HCEC 1CT (cell line): Measurements from ENCODE around the gene PDX1.

Experiments
- DNase-seq: peaks from one replicate; pipeline ENCODE4 v3.0.0-alpha.2; 2017

The PDX1 gene

GRCh38 chr13:27922883-27923612, 3.2 kb downstream of the PDX1 start:
- no peak for DNase-seq

- DNase-seq, result no peak
Observed at GRCh38 chr13:27923794-27924528, 4.2 kb downstream of the PDX1 start.

GRCh38 chr13:27924529-27925141, 4.8 kb downstream of the PDX1 start:
- DNase-seq, result no peak

- DNase-seq, result no peak
Observed at GRCh38 chr13:27925220-27925991, 5.6 kb downstream of the PDX1 start.

GRCh38 chr13:27926644-27927434, 7.0 kb downstream of the PDX1 start:
- DNase-seq, result no peak

GRCh38 chr13:27927444-27928352, 7.9 kb downstream of the PDX1 start:
- no peak for DNase-seq

- DNase-seq, result no peak
Observed at GRCh38 chr13:27928353-27928804, 8.6 kb downstream of the PDX1 start.

GRCh38 chr13:27928805-27929753, 9.3 kb downstream of the PDX1 start:
- no peak for DNase-seq

GRCh38 chr13:27929868-27930267, 10.1 kb downstream of the PDX1 start:
- DNase-seq, result no peak

- DNase-seq, result no peak
Observed at GRCh38 chr13:27933118-27933517, 13.3 kb downstream of the PDX1 start.

GRCh38 chr13:27933580-27934328, 14.0 kb downstream of the PDX1 start:
- no peak for DNase-seq

GRCh38 chr13:27942972-27943371, 23.2 kb downstream of the PDX1 start:
- no peak for DNase-seq

- DNase-seq, result no peak
Observed at GRCh38 chr13:27952876-27953675, 33.3 kb downstream of the PDX1 start.

- peak; percentile 58 for DNase-seq
Observed at GRCh38 chr13:27953676-27954405, 34.0 kb downstream of the PDX1 start.

GRCh38 chr13:27954406-27954851, 34.6 kb downstream of the PDX1 start:
- peak; percentile 13 for DNase-seq

GRCh38 chr13:27955014-27955591, 35.3 kb downstream of the PDX1 start:
- no peak for DNase-seq
